MCF 10A (cell line): ENCODE results near the gene TOGARAM2. TPM values are rescaled to one million over a fixed set of nuclear protein-coding genes. Genes with fewer than 3 reads are reported as not detected.

Source experiments
- BruUV-seq: library from RNA; stranded (reverse); fragments of 400-500 nt; replicated peaks from 2 replicates; lab custom pipeline; 2021; lab: Mats Ljungman, UMichigan
- CTCF ChIA-PET: fragments of 300-600 bp; sonication (Branson Sonifier 250); formaldehyde crosslinking; extraction: SDS; loops from one replicate; lab custom pipeline; 2021; ENCODE audit warnings: antibody characterized with exemption, inconsistent platforms; lab: Yijun Ruan, JAX
- POLR2A ChIA-PET: fragments of 300-600, 350-650 bp; sonication (Branson Sonifier 250); formaldehyde crosslinking; extraction: SDS; loops from one replicate; lab custom pipeline; 2020; ENCODE audit warnings: antibody characterized with exemption, inconsistent platforms; lab: Yijun Ruan, JAX
- DNase-seq: peaks from one replicate; pipeline ENCODE4 v3.0.0-alpha.2; 2018; ENCODE audit not compliant: unreplicated experiment
- H3K27ac Mint-ChIP-seq: one replicate; pipeline ENCODE4 v1.8.0; 2022; ENCODE audit warnings: mild to moderate bottlenecking, low read depth, mixed read lengths; ENCODE audit not compliant: unreplicated experiment
- H3K27me3 Mint-ChIP-seq: one replicate; pipeline ENCODE4 v1.8.0; 2022; ENCODE audit warnings: mixed read lengths; ENCODE audit not compliant: insufficient read depth, unreplicated experiment
- H3K36me3 Mint-ChIP-seq: one replicate; pipeline ENCODE4 v1.8.0; 2022; ENCODE audit warnings: mild to moderate bottlenecking, moderate library complexity, mixed read lengths; ENCODE audit not compliant: insufficient read depth, unreplicated experiment
- H3K4me1 Mint-ChIP-seq: one replicate; pipeline ENCODE4 v1.8.0; 2022; ENCODE audit warnings: mixed read lengths; ENCODE audit not compliant: insufficient read depth, unreplicated experiment
- H3K4me3 Mint-ChIP-seq: one replicate; pipeline ENCODE4 v1.8.0; 2022; ENCODE audit warnings: mild to moderate bottlenecking, moderate library complexity, mixed read lengths; ENCODE audit not compliant: unreplicated experiment
- H3K9me3 Mint-ChIP-seq: one replicate; pipeline ENCODE4 v1.8.0; 2022; ENCODE audit warnings: mixed read lengths; ENCODE audit not compliant: unreplicated experiment
- intact Hi-C: fragments of 100-400 bp; cut with micrococcal nuclease; formaldehyde crosslinking; loops from 2 replicates; pipeline ENCODE4 v1.14.1; 2022
- total RNA-seq: library from RNA; stranded (reverse); gene quantifications from 2 replicates; pipeline ENCODE4 v1.2.3, GENCODE V29; 2022
- TF ChIP-seq, protein P1 (sequence below): fragments of 200-600 bp; IDR thresholded peaks from one replicate; pipeline ENCODE4 v1.8.0; 2022; ENCODE audit warnings: antibody characterized with exemption, mild to moderate bottlenecking; ENCODE audit not compliant: unreplicated experiment

The TOGARAM2 gene
- total RNA-seq, 1 experiment from 2014 or later: 0.16 TPM

DNA sequence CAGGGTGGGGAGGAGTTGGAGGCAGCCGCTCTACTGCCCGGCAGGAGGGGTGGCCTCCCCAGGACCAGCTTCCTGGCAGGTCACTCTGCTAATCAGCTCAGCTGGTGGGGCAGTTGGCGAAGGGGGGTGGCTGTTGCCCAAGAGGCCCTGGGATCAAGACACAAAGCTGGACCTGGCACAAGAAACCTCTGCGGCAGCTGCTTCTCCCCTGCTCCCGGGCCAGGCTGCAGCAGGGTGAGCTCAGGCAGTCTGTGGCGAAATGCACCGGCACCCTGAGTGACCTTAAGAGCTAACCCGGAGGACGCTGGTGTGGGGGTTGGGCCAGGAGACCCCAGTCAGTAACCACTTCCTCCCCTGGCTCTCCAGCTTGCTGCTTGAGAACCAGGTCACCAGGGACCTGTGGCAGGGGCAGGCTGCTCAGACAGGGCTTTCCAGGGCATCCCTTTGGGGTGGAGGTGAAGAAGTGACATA lies 31.1 kb downstream of the TOGARAM2 start:
- TF ChIP-seq, protein P1, sequence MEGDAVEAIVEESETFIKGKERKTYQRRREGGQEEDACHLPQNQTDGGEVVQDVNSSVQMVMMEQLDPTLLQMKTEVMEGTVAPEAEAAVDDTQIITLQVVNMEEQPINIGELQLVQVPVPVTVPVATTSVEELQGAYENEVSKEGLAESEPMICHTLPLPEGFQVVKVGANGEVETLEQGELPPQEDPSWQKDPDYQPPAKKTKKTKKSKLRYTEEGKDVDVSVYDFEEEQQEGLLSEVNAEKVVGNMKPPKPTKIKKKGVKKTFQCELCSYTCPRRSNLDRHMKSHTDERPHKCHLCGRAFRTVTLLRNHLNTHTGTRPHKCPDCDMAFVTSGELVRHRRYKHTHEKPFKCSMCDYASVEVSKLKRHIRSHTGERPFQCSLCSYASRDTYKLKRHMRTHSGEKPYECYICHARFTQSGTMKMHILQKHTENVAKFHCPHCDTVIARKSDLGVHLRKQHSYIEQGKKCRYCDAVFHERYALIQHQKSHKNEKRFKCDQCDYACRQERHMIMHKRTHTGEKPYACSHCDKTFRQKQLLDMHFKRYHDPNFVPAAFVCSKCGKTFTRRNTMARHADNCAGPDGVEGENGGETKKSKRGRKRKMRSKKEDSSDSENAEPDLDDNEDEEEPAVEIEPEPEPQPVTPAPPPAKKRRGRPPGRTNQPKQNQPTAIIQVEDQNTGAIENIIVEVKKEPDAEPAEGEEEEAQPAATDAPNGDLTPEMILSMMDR: no peak
- BruUV-seq: no TSS peak
- Mint-ChIP-seq H3K9me3 (no peaks in the 10 kb centered on the region), H3K4me1 (no peaks in the 10 kb centered on the region), H3K27ac (no peak overlapping the region), H3K27me3 (no peaks in the 10 kb centered on the region), H3K36me3 (no peaks in the 10 kb centered on the region), H3K4me3 (no peak overlapping the region)
- ChIA-PET POLR2A (interaction anchor here (0.6 kb wide), 1 partner anchor 1130 kb away, joined by 4 read pairs; no protein-coding TSS in a partner anchor), CTCF (interaction anchor here (0.5 to 1.4 kb wide), 8 partner anchors 16 to 511 kb away, joined by 3 to 4 read pairs (median 3); no protein-coding TSS in a partner anchor)
- no peak for DNase-seq
- intact Hi-C loops: no loop called here

DNA sequence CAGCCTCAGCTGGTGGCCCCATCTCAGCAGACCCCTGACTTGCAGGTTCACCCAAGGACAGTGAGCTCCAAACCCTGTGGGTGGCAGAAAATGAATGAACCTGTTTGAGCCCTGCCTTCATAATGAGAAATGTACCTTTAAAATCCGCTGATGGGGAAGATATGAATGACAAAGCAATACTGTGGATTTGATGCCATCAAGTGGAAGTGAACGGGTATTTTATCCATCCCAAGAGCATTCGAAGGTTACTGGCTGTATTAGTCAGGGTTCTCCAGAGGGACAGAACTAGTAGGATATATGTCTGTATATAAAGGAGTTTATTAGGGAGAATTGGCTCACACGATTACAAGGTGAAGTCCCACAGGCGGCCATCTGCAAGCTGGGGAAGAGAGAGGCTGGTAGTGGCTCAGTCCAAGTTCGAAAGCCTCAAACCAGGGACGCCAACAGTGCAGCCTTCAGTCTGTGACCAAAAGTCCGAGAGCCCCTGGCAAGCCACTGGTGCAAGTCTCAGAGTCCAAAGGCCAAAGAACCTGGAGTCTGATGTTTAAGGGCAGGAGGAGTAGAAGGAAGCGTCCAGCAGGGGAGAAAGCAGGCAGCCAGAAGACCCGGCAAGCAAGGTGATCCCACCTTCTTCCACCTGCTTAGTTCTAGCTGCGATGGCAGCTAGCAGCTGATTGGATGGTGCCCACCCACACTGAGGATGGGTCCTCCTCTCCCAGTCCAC lies 32.1 kb downstream of the TOGARAM2 start:
- Mint-ChIP-seq H3K4me3 (no peak overlapping the region), H3K36me3 (no peaks in the 10 kb centered on the region), H3K27me3 (no peaks in the 10 kb centered on the region), H3K27ac (no peak overlapping the region), H3K4me1 (no peaks in the 10 kb centered on the region), H3K9me3 (no peaks in the 10 kb centered on the region)
- peak; percentile 22 for DNase-seq
- intact Hi-C loops: no loop called here
- TF ChIP-seq, protein P1: peak; percentile 22
- POLR2A ChIA-PET: no interaction called here
- CTCF ChIA-PET: interaction anchor here (0.6 to 1.4 kb wide), 7 partner anchors 12 to 214 kb away, joined by 3 to 4 read pairs (median 3); no protein-coding TSS in a partner anchor
- BruUV-seq: no TSS peak

DNA sequence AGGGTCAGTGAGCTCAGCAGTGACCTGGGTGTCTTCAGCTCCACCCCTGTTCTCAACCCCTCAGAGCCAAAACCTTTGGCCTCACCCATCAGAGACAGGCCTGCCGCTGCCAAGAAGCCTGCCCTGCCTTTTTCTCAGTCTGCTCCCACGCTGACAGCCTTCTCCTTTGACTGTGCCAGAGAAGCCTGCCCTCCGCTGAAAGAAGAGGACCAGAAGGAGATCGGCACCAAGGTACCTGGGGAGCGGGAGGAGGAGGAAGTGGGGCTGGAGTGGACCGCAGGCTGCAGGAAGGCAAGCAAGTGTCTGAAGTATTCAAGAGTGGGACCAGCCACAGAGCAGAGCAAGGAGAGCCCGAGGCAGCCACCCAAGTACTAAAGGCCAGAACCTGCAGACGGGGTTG lies 33.2 kb downstream of the TOGARAM2 start:
- no TSS peak for BruUV-seq
- Mint-ChIP-seq H3K36me3 (no peaks in the 10 kb centered on the region), H3K27ac (no peak overlapping the region)

DNA sequence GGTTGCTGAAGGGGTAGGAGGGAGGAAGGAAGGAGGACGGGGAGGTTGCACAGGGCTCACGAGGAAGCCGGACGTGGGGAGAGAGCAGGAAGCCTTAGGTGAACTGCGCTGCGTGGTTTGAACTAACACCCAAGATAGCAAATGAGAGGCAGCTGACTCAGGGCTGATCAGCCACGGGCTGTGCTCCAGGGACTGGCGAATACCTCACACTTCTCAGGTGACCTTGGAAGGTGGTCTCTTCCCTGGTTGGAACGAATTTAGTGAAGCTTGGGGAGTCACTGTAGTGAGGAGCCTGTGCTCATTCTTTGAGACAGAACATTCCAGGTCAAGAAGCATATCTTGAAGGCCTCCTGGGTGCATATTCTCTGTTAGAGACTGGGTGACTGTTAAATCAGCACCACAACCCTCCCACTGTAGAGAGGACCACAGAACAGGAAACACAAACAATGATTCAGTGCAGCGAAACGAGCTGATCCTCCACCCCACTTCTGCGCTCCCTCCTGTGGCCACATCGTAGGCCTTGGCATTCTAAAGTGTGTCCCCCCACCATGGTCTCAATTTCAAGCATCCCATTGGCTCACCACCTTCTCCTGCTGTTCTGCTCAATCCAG lies 33.8 kb downstream of the TOGARAM2 start:
- Mint-ChIP-seq H3K27me3 (no peaks in the 10 kb centered on the region), H3K9me3 (no peaks in the 10 kb centered on the region), H3K4me1 (no peaks in the 10 kb centered on the region), H3K4me3 (no peak overlapping the region), H3K36me3 (no peaks in the 10 kb centered on the region), H3K27ac (no peak overlapping the region)
- no TSS peak for BruUV-seq
- TF ChIP-seq, protein P1: no peak
- ChIA-PET POLR2A (no interaction called here), CTCF (no interaction called here)
- intact Hi-C loops: no loop called here
- peak; percentile 33 for DNase-seq

More for the DNA sequence above, 33.2 kb downstream of the TOGARAM2 start:
- Mint-ChIP-seq H3K4me3 (no peak overlapping the region), H3K27me3 (no peaks in the 10 kb centered on the region), H3K4me1 (no peaks in the 10 kb centered on the region), H3K9me3 (no peaks in the 10 kb centered on the region)
- DNase-seq: no peak
- TF ChIP-seq, protein P1: no peak
- ChIA-PET POLR2A (no interaction called here), CTCF (no interaction called here)
- intact Hi-C loops: no loop called here
